Body of pancreas (tissue), 4 donors: ENCODE results near the gene CPT1B. TPM values are rescaled to one million over a fixed set of nuclear protein-coding genes. Genes with fewer than 3 reads are reported as not detected.

Experiments
- ATAC-seq: fragments of 150-250 bp; one replicate; pipeline ENCODE4 v1.9.1; 2016
- DNase-seq, 4 donors: peaks; one replicate each; pipeline ENCODE4 v3.0.0-alpha.2; 2019
- H3K27ac ChIP-seq, 4 donors: fragments of 200-600 bp; sonication (generic); 1 replicate in 3 of 4; 2 replicates in 1 of 4; pipeline versions ENCODE4 v1.5.1 to v1.6.1; 2016 to 2019; ENCODE audit warnings: mild to moderate bottlenecking in 1 of 4, mixed read lengths in 1 of 4, moderate library complexity in 1 of 4
- H3K27me3 ChIP-seq, 2 donors: fragments of 200-600 bp; sonication (generic); one replicate each; pipeline ENCODE4 v1.6.0; 2016; ENCODE audit warnings: mild to moderate bottlenecking in 1 of 2
- H3K36me3 ChIP-seq, 2 donors: fragments of 200-600 bp; sonication (generic); replicated peaks in 1 of 2; 2 replicates each; pipeline ENCODE4 v1.5.1; 2016; ENCODE audit warnings: low read depth in 2 of 2; ENCODE audit not compliant: insufficient read depth in 1 of 2
- H3K4me1 ChIP-seq: fragments of 200-600 bp; sonication (generic); one replicate; pipeline ENCODE4 v1.6.0; 2016
- H3K4me3 ChIP-seq, 2 donors: fragments of 200-600 bp; sonication (generic); 1 replicate in 1 of 2; 2 replicates in 1 of 2; pipeline ENCODE4 v1.5.1; 2016 to 2019
- H3K9me3 ChIP-seq, 3 donors: fragments of 200-600 bp; sonication (generic); 1 replicate in 2 of 3; 2 replicates in 1 of 3; pipeline ENCODE4 v1.5.1; 2016
- POLR2A ChIP-seq, 3 donors: fragments of 450-650 bp; IDR thresholded peaks; one replicate each; pipeline ENCODE4 v1.6.1; 2016; ENCODE audit warnings: antibody characterized with exemption in 3 of 3, mild to moderate bottlenecking in 2 of 3
- WGBS, 2 donors: methylation state at CpG; one replicate each; pipeline ENCODE4 v1.1.5; 2017; 5-methylcytosine and 5-hydroxymethylcytosine counted together
- intact Hi-C: fragments of 100-400 bp; cut with DNase I; formaldehyde crosslinking; loops from one replicate; pipeline ENCODE4 v1.15.1; 2023
- total RNA-seq, 2 donors: library from RNA; depleted of rRNA; stranded (reverse); fragments of >200 nt; gene quantifications; one replicate each; pipeline ENCODE4 v1.1.0, GENCODE V29; 2016
- TF ChIP-seq, protein P1 (sequence below), 7 experiments: fragments of 450-650 bp in 4 of 7; fragments of 200-600 bp in 3 of 7; sonication (generic) in 3 of 7; IDR thresholded peaks; one replicate each; pipeline ENCODE4 v1.5.1; 2016 to 2019; ENCODE audit warnings: antibody characterized with exemption in 7 of 7

The CPT1B gene
- total RNA-seq, result 10 to 100 TPM in 1 of 2 donors, 1 to 10 TPM in 1; 8.3 to 34.9 TPM

GRCh38 chr22:50577987-50578775 lies at the start of gene CPT1B:
Gene CPT1B (minus strand): TSS chr22:50578427. CDS start chr22:50577915, 512 bp downstream.
- H3K9me3 ChIP-seq, result no peaks in the 10 kb centered on the region
- H3K4me1 ChIP-seq, result peaks cover 25% of the 10 kb centered on the region
- no peaks in the 10 kb centered on the region for H3K27me3 ChIP-seq
- no peak for TF ChIP-seq POLR2A (IDR thresholded peaks at IDR 0.05)
- TF ChIP-seq, protein P1, sequence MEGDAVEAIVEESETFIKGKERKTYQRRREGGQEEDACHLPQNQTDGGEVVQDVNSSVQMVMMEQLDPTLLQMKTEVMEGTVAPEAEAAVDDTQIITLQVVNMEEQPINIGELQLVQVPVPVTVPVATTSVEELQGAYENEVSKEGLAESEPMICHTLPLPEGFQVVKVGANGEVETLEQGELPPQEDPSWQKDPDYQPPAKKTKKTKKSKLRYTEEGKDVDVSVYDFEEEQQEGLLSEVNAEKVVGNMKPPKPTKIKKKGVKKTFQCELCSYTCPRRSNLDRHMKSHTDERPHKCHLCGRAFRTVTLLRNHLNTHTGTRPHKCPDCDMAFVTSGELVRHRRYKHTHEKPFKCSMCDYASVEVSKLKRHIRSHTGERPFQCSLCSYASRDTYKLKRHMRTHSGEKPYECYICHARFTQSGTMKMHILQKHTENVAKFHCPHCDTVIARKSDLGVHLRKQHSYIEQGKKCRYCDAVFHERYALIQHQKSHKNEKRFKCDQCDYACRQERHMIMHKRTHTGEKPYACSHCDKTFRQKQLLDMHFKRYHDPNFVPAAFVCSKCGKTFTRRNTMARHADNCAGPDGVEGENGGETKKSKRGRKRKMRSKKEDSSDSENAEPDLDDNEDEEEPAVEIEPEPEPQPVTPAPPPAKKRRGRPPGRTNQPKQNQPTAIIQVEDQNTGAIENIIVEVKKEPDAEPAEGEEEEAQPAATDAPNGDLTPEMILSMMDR (IDR thresholded peaks at IDR 0.05), result no peak
- H3K27ac ChIP-seq, result no peak within 1 kb of the TSS
- intact Hi-C loops, result no loop called here
- H3K4me3 ChIP-seq, result no peak within 1 kb of the TSS
- no peaks in the 10 kb centered on the region for H3K36me3 ChIP-seq
- ATAC-seq (no peak), DNase-seq (no peak)
- 41 to 53% methylated on average over 11 to 43 of the region's 63 CpGs for WGBS, 2 donors

GRCh38 chr22:50626850-50627641 lies 48.8 kb upstream of the CPT1B start:
- 65 to 89% methylated on average over 21 to 40 of the region's 42 CpGs for whole genome bisulfite sequencing, 2 donors
- TF ChIP-seq, protein P1 (IDR thresholded peaks at IDR 0.05), result no peak
- no peak for TF ChIP-seq POLR2A (IDR thresholded peaks at IDR 0.05)
- Histone ChIP-seq H3K9me3 (no peaks in the 10 kb centered on the region), H3K36me3 (no peaks in the 10 kb centered on the region), H3K4me3 (peak overlapping the region; percentile 59 to 76), H3K27me3 (no peaks in the 10 kb centered on the region), H3K4me1 (peaks cover 34% of the 10 kb centered on the region), H3K27ac (peak overlapping the region; percentile 40 to 83 (median 66))
- ATAC-seq (no peak), DNase-seq (peak in 2 of 4 donors; percentile 18 to 41)
- intact Hi-C loops, result no loop called here

DNA sequence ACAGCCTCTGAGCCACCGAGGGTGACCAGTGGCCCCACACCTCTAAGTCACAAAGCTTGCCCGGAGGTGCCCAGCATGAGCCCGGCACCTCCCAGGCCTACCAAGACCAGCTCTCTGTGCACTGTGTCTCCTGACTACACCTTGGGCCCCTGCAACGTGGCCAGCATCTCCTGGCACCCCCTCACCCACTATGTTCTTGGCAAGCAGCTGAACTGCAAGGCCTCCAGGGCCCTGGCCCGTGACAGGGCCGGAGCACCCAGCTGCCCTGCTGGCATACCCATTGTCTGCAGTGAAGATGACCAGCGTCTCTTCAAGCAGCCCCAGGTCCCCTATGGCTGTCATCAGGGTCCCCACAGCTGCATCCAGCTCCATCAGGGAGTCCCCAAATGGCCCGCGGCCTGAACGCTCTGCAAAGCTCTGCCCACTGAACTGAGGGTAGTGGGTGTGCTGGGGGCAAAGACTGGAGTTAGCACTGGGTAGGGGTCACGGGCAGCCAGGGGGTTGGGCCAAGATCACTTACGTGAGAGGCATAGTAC lies 48.2 kb upstream of the CPT1B start:
- TF ChIP-seq, protein P1 (IDR thresholded peaks at IDR 0.05), result no peak
- TF ChIP-seq POLR2A (IDR thresholded peaks at IDR 0.05), result no peak
- Histone ChIP-seq H3K27me3 (no peaks in the 10 kb centered on the region), H3K9me3 (no peaks in the 10 kb centered on the region), H3K36me3 (no peaks in the 10 kb centered on the region), H3K27ac (no peak overlapping the region), H3K4me1 (peaks cover 41% of the 10 kb centered on the region), H3K4me3 (no peak overlapping the region)
- no peak for ATAC-seq
- 79 to 89% methylated on average over 7 to 9 of the region's 12 CpGs for WGBS, 2 donors
- no peak for DNase-seq
- intact Hi-C loops, result no loop called here

- Histone ChIP-seq H3K27ac (no peak overlapping the region), H3K4me3 (no peak overlapping the region), H3K27me3 (no peaks in the 10 kb centered on the region), H3K36me3 (no peaks in the 10 kb centered on the region), H3K4me1 (peaks cover 47% of the 10 kb centered on the region), H3K9me3 (no peaks in the 10 kb centered on the region)
- TF ChIP-seq, protein P1 (IDR thresholded peaks at IDR 0.05), result no peak
- no peak for TF ChIP-seq POLR2A (IDR thresholded peaks at IDR 0.05)
- WGBS, 2 donors, result 89 to 93% methylated on average over 10 to 24 of the region's 27 CpGs
- no peak for ATAC-seq
- intact Hi-C loops, result no loop called here
- DNase-seq, result no peak
These were observed 47.5 kb upstream of the CPT1B start for GRCh38 chr22:50625568-50626313.
